Activated CD8-positive, alpha-beta memory T cell treated with anti-CD3 and anti-CD28 coated beads, Interleukin-2, amount 50 U/mL, for 1 hour (primary cell): Measurements from ENCODE around the gene SH3BP4.
"Not testable (repeated sequence)": the region's sequence is repeated elsewhere in the genome, so short reads cannot be mapped to it uniquely, and the experiment has no call there.

Experiments
- DNase-seq: peaks from one replicate; pipeline ENCODE4 v3.0.0-alpha.2; 2020; ENCODE audit errors: extremely low read depth

The SH3BP4 gene

GRCh38 chr2:235017441-235017840, 65.6 kb downstream of the SH3BP4 start:
- DNase-seq: no peak

GRCh38 chr2:235018838-235019237, 67.0 kb downstream of the SH3BP4 start:
- DNase-seq: no peak

DNA sequence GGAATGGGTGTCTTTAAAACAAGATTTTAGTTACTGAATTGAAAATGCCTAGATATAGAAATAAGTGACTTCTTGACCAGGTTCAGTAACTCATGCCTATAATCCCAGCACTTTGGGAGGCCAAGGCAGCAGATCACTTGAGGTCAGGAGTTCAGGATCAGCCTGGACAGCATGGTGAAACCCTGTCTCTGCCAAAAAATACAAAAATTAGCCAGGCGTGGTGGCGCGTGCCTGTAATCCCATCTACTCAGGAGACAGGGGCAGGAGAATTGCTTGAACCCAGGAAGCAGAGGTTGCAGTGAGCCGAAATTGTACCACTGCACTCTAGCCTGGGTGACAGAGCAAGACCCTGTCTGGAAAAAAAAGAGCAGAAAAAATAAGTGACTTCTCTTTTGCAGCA, 68.3 kb downstream of the SH3BP4 start:
- DNase-seq: not testable (repeated sequence)

- no peak for DNase-seq
Observed at GRCh38 chr2:235021752-235022151, 69.9 kb downstream of the SH3BP4 start.

GRCh38 chr2:235024191-235024860, 72.5 kb downstream of the SH3BP4 start:
- DNase-seq: no peak

GRCh38 chr2:235024931-235025773, 73.3 kb downstream of the SH3BP4 start:
- no peak for DNase-seq

- no peak for DNase-seq
Observed at GRCh38 chr2:235025800-235026536, 74.2 kb downstream of the SH3BP4 start.

DNA sequence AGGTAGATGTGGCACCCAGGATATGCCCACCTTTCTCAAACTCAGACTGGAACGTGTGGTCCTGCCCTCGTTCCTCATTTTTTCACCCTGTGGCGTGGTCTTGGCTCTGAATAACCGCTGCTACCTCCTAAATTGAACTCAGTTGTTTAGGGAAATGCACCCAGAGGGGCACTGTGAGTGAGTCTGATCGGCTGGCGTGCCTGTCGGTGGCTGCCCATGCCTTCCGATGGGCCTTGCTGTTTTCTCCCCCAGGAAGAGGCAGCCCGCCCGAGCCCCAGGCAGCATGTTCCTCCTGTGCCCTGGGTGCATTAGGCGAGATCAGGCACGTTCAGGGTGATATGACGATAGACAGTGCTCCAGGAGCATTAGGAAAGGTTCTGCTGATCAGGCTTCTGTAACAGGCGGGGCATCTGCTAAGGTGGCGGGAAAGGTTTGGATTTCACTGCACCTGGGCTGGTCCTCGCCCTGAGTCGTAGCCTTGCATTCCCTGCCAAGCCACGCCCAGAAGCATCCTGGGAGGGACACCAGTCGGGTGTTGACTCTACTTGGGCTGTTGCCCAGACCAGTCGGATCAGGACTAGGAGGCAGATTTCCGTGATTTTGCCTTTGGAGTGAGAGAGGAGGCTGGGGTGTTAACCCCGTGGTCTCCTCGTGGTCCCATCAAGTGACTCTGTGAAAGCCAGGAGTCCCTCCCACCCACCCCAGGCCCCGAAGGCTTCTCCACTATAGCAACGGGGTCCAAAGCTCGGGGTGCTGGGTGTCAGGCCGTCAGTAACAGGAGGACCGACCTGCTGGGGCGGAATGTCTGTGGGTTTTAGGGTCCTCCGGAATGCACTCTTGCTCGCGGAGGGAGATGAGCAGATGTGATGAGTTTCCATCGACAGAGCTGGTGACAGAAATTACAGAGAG, 75.1 kb downstream of the SH3BP4 start:
- no peak for DNase-seq

DNA sequence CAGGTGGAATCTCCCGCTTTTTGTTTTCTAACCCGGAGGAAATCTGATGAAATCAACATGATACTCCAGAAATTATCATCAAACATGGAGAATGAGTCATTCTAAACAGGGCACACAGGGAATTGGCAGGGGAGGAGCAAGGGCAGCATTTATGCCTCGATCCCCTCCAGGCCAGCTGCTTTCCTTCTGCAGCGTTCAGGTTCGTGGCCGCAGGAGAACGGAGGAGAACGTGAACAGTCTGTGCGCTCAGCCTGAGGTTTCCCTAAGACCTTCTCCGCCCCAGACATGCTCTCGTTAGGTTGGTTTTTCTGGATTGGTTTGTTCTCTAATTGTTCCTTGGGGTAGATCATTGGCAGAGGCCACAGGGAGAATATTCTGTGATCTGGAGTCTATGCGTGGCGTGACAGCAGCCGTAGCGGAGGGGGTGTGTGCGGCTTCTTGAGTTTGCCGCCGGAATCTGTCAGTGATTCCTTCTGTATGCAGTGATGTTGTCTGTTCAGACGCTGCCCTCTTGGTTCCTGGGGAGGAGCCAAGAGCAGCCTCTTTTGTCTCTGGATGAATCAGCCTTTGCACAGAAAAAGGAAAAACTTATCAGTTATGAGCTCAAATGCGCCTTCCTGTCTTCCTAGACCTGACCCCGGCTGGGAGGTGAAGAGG, 75.9 kb downstream of the SH3BP4 start:
- no peak for DNase-seq

- DNase-seq: no peak
Observed at GRCh38 chr2:235028646-235029045, 76.8 kb downstream of the SH3BP4 start.

DNA sequence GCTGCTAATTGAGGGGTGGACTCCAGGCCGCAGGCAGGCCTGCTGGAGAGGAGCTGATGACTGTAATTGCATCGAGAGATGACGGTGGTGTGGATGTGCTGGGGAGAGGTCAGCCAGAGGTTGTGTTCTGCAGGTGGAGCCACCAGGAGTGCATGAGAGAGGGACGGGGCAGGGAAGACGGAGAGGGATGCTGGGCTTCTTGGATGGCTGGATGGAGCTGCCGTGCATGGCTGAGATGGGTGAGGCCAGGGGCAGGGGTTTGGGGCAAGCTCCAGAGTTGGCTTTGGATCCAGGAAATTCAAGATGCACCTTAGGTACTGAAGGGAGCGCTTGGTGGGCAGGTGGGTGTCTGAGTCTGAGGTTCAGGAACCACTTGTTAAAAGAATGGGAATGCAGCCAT, 77.2 kb downstream of the SH3BP4 start:
- DNase-seq: no peak

GRCh38 chr2:235030126-235030525, 78.3 kb downstream of the SH3BP4 start:
- no peak for DNase-seq

- DNase-seq: no peak
Observed at GRCh38 chr2:235030936-235031335, 79.1 kb downstream of the SH3BP4 start.

GRCh38 chr2:235031686-235032373, 80.0 kb downstream of the SH3BP4 start:
- no peak for DNase-seq

DNA sequence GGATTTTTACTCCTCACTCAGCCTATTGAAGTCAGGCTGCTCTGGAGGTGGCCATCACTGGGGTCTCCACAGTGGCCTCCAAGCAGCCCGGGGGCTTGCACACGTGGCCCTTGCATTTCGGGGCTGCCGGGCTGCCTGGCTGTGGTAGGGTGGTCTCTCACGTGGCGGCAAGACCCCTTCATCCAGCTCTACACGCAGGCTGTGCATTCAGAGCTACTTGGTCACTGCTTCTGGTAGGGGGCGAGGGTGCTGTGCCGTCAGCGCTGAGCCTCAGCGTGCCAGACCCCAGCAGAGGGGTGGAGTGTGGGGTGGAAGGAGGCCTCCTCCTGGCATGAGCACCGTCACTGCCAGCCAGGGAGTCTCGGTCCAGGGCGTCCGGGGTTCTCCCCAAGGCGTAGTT, 80.6 kb downstream of the SH3BP4 start:
- DNase-seq: no peak

GRCh38 chr2:235032949-235033348, 81.1 kb downstream of the SH3BP4 start:
- no peak for DNase-seq

GRCh38 chr2:235034265-235035118, 82.7 kb downstream of the SH3BP4 start:
- DNase-seq: no peak

DNA sequence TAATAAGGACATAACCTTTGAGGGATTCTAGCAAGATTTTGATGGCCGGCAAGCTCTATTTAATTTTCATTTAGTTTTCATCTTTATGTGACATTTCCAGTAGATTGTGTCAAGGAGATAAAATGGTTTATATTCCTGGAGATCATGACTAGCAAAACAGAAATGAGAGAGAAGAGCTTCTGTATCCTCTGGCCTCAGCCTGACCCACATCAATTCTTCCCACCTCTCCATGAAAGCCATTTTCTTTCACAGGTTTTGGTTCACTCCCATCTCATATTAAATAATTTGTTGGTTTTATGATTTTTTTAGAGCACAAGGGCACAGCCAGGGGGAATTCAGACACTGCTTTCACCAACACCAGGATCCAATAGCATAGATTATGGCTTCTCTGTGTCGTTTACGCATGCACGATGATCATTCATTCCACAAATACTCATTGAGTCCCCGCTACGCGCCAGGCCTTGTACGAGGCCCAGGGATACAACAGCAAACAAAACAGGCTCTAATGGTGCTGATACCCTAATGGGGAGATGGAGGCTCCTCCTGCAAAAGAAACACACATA, 85.9 kb downstream of the SH3BP4 start:
- DNase-seq: no peak
